Globus pallidus (tissue), 1 donor: ENCODE data around the gene TMEM50B.
"Not testable (repeated sequence)": the region's sequence is repeated elsewhere in the genome, so short reads cannot be mapped to it uniquely, and the experiment has no call there.

ENCODE experiments used
- DNase-seq: peaks from one replicate; pipeline ENCODE4 v3.0.0-alpha.2; 2015; ENCODE audit warnings: low spot score

The TMEM50B gene

GRCh38 chr21:33428669-33429068 lies 51.1 kb downstream of the TMEM50B start:
- no peak for DNase-seq

DNA sequence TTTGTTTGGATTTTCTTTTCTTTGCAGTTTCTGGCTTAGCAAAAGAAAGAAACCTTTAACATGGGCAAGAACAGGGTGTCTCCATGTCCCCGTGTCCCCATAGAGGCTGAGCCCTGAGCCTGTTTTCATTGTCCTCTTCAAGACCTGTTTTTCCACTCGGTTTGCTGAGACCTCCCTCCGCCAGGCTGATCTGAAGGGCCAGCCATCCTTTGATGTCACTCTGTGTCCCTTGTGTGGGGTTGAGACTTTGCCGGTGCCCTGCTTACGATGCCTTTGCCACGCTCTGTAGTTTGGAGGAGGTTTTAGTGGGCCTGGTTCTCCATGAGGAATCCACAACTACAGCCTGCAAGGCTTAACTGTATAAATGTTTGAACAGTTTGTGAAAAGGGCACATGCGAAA lies 52.7 kb downstream of the TMEM50B start:
- DNase-seq: no peak

GRCh38 chr21:33425825-33426224 lies 53.9 kb downstream of the TMEM50B start:
- no peak for DNase-seq

GRCh38 chr21:33424214-33424613 lies 55.6 kb downstream of the TMEM50B start:
- DNase-seq: no peak

DNA sequence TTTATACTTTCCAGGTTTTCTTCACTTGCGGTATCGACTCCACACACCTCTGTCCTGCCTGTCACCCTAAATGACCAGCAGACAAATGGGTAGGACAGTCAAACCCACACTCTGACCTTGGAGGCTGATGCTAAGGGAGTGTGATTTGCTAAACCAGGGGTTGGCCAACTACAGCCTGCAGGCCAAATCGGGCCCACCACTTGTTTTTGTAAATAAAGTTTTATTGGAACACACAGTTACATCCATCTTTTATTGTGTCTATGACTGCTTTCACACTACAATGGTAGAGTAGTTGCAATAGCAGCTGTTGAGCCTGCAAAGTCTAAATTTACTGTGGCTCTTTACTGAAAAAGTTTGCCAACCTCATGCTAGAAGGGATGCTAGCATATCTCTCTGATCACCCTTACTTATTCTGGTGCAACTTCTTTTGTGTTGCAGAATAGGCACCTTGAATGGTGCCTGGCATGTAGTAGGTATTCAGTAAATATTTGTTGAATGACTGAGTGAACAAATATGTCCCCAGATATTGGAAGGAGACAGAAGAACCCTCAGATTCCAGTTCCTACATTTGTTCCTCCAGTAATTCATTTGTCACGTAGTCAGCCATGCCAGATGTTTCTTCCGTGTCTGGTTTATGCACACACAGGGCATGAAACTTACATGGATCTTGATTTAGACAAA lies 57.9 kb downstream of the TMEM50B start:
- no peak for DNase-seq

DNA sequence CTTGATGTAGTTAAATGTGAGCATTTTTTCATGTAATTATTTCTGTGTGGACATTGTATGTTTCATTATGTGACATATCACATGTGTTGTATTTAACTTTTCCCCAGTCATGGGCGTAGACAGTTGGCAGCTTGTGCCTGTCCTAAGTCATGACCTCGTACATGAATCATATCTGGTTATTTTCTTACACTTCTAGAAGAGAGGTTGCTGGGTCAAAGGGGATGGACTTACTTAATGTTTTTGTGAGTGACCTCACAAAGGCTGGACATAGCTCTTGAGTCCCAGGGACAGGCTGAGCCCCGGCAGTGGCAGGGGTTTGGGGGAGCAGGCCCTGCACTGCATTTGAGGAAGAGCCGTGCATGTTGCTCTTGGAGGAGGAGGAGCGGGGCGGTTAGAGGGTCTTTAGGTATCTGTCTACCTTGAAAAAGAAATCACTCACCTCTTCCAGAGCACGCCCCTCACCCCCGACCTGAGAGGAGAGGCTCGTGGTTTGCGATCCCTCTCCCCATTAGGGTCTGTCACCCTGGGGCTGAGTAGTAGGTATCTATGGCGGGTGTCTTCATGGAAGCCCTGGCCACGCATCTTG lies 60.1 kb downstream of the TMEM50B start:
- no peak for DNase-seq

DNA sequence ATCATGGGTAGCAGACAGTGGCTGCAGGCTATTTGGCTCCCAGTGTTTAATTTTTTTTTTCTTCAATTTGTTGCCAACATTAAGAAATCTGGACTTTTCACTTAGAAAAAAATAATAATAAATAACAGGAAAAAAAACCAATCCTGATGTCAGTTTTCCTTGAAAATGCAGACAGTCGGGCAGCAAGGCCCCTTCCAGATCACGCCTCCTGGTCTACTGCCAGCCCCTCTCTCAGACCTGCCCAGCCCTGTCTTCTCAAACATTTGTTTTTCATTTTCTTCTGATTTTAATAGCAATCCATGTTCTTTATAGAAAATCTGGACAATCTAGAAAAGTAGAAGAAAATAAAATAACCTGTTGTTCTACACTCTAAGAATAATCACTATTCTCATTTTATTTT lies 61.1 kb downstream of the TMEM50B start:
- no peak for DNase-seq

- no peak for DNase-seq
Observed at GRCh38 chr21:33414926-33415325, 64.8 kb downstream of the TMEM50B start.

DNA sequence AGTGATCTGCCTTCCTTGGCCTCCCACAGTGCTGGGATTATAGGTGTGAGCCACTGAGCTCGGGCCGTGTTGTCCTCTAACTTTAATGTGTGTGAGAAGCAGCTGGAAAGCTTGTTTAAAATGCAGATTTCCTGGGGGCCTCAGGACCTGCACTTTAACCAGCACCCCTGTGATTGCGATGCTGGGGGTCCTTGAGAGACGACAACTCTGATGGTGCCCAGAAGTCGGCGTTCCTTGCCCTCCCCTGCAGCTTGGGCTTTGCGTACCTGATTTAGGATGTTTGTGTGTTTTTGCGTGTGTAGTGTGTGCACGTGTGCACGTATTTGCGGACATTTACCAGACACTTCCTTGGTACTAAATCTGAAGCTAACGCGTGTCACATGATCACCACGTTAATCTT lies 65.7 kb downstream of the TMEM50B start:
- DNase-seq: no peak

DNA sequence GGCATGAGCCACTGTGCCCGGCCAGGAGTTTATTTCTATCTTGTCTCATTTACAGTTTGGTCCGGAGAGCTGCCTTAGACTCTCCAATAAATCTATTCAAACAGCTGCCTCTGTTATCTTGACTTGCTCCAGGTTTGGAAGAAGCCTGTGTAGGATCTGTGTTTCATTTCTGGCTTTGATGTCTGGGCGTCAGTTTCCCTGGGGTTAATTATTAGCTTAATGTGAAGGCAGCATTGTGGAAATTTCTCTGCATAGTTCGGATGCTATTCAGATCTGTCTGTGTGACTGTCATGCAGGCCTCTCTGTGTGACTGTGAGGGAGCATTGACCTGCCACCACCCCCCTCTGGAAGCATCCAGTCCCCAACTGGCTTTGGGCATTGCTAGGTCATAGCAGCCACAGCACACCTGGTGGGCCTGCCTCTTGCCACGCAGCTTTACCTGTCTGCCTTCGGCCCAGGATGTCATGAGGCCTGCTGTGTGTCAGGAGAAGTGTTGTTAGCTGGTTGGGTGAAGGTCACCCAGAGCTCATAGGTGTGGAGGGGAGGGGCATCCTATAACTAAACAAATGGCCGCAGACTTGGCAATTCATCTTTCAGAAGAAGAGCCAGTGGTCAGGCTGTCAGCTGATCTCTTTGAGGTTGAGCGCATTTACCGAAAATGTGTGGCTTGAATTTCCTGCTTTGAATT lies 66.8 kb downstream of the TMEM50B start:
- no peak for DNase-seq

DNA sequence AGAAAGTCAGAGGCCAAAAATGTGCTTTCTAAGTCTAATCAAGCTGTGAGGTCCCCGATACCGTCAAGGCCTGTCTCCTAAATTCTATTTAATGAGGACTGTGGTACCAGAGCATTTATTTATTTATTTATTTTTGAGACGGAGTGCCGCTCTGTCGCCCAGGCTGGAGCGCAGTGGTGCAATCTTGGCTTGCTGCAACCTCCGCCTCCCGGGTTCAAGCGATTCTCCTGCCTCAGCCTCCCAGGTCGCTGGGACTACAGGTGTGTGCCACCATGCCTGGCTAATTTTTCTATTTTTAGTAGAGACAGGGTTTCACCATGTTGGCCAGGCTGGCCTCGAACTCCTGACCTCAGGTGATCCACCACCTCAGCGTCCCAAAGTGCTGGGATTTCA lies 67.3 kb downstream of the TMEM50B start:
- not testable (repeated sequence) for DNase-seq

DNA sequence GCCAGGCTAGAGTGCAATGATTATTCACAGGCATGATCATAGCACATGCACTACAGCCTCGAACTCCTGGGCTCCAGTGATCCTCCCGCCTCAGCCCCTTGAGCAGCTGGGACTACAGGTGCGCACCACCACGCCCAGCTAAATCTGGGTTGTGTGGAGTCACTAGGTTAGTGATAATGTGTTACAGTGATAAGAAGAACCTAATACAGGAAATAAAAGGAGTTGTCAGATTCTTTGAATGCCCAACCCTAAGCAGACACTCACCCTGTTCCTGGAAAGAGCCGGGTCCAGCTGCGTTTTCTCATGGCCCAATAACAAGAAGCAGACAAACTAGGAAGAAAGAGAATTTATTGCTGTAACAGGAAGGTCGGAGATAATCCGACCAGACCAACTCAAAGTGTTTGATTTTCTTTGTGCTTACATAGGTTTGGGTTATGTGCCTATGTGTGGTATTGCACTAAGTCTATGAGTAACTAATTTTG lies 67.8 kb downstream of the TMEM50B start:
- DNase-seq: no peak

DNA sequence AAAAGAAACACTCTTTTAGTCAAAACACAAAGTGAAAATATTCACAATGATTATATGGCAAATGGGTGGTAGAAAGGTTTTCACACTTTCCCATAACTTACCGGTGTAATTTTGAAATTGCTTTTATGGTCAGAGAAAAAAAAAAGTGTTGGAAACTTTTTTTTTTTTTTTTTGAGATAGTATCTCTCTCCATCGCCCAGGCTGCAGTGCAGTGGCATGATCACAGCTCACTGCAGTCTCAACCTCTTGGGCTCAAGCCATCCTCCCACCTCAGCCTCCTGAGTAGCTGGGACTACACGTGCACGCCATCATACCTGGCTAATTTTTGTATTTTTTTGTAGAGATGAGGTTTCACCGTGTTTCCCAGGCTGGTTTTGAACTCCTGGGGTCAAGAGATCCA lies 73.3 kb downstream of the TMEM50B start:
- DNase-seq: no peak

- DNase-seq: no peak
Observed at GRCh38 chr21:33403786-33404585, 75.8 kb downstream of the TMEM50B start.

- no peak for DNase-seq
Observed at GRCh38 chr21:33403128-33403785, 76.5 kb downstream of the TMEM50B start, which contains the start of gene IFNGR2. Gene IFNGR2 (plus strand): TSS chr21:33403413. CDS start chr21:33403544, 131 bp downstream.

GRCh38 chr21:33402001-33402979 lies 77.5 kb downstream of the TMEM50B start:
- DNase-seq: peak; percentile 51

- no peak for DNase-seq
Observed at GRCh38 chr21:33401630-33401992, 78.2 kb downstream of the TMEM50B start.
